HG03378 (cell line): Measurements from ENCODE around the gene FAM90A1.
"Not testable (repeated sequence)": the region's sequence is repeated elsewhere in the genome, so short reads cannot be mapped to it uniquely, and the experiment has no call there.

ENCODE experiments used
- ATAC-seq: cut with Tn5 transposase; IDR thresholded peaks from one replicate; pipeline ENCODE4 v1.9.1; 2021; ENCODE audit warnings: mild to moderate bottlenecking, moderate library complexity; ENCODE audit not compliant: unreplicated experiment

The FAM90A1 gene

DNA sequence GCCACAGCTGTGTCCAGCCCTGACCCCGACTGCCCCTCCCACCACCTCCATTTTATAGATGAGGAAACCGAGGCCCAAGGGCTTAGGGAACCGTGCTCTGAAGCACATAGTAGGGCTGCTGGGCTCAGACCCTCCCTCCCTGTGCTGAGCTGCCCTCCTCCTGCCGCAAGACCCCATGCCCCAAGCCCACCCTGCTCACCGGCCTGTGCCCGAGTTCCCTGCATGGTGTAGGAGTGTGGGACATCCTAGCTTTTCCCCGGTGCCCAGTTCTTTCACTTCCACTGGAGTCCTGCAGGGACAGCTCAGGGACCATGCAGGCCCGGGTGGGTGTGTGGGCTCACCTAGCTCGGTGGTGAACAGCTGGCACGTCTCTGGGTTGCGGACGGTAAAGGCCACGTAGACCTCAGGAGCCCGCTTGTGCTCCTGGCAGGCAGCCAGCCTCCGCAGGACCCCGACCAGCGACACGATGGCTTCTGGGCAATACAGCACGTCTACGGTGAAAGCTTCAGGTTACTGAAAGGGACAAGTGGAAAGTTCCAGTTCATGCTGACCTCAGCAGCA lies 6.6 kb upstream of the FAM90A1 start:
- not testable (repeated sequence) for ATAC-seq

DNA sequence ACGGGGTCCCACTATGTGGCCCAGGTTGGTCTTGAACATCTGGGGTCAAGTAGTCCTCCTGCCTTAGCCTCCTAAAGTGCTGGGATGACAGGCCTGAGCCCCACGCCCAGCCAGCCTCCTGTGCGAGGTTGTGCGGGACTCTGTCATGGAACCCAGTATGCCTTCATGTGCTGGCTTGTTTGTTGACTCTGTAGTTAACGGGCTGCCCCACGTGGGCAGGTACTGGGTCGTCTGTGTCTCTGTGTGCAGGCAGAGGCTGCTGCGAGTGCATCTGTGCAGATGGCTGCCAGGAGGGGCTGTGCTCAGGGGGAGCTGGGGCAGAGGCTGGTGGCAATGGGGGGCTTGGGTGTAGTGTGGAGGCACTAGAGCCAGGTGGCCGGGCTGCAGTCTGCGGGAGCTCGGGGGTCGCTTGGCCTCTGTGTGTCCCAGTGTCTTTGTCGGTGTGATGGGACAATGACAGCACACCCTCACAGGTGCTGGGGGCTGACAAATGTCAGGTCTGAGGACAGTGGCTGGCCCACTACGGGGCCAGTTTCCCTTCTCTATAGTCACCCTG lies 6.0 kb upstream of the FAM90A1 start:
- not testable (repeated sequence) for ATAC-seq

DNA sequence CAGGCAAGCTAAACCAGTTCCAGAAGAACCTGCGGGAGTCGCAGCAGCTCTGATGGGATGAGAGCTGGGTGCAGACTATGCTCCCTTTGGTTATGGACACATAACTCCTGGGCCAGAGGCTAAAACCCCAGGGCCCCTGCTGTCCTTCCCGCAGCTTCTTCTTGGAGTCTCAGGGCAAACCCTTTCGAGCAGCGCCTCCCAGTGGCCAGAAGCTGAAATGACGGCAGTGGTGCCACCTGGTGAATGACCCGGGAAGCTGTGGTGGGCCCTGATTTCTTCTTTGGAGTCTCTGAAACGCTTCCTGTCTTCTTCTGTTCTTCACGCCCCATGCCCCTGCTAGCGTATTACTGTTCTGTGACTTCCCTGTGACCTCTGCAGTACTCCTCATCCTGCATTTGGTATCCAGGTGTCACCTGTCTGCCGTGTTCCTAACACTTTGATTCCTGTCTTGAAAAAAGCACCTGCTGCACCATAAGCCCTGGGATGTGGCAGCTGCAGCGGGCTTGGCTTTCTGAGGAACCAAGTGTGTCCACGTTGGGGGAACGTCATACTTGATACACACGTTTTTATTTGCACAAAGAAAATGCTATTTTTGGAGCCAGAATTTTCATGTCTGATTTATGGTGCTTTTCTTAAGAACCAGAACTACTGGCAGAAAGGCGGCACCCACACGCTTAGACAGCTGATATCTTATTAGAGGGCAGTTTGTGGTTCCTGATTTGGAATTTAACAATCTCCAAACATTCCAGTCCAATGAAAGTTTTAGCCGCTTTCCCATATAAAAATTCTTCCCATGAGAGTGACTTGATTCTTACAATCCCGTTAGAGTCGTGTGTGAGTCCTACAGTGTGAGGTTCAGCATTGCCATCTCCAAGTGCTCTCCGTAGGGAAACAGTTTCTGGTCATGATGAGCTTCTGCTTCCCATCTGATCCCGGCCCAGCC lies 4.5 kb upstream of the FAM90A1 start:
- not testable (repeated sequence) for ATAC-seq

DNA sequence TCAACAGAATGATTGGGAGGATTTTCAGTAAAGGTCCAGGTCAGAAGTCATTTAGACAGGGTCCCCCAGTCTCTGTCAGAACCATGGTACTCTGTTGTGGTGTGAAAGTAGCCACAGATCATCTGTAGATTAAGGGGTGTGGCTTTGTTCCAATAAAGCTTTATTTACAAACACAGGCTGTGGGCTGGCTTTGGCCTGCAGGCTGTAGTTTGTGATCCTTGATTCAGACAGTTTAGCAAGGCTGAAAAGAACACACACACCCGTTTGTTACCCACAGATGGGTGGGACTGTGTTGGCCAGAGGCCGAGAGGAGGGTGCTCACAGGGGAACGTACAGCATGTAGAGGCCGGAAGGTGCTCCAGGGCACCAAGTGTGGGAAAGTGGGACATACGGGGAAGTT lies 3.6 kb upstream of the FAM90A1 start:
- ATAC-seq: not testable (repeated sequence)

DNA sequence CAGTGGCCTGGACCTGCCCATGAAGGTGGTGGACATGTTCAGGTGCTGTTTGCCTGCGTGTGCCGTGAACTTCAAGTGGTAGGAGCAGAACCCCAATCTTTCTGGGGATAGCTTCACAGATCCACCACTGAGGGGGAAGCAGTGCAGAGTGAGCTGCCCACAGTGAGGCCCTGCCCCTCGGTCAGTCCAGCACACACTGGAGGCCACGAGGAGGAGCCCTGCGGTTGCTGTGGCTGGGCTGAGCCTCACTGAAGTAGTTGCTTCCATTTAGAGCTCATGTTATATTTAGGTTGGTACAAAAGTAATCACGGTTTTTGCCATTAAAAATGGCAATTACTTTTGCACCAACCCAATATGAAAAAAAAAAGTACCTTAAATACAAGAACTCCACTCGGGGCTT lies 2.1 kb upstream of the FAM90A1 start:
- not testable (repeated sequence) for ATAC-seq

DNA sequence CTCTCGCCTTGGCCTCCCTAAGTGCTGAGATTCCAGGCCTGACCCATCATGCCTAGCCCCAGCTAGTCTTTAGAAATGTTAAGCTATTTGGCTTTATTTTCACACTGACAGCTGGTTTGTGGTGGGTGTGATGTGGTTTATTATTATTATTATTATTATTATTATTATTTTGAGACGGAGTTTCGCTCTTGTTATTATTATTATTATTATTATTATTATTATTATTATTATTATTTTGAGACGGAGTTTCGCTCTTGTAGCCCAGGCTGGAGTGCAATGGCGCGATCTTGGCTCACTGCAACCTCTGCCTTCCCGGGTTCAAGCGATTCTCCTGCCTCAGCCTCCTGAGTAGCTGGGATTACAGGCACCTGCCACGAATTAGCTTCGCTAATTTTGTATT lies 1.2 kb upstream of the FAM90A1 start:
- not testable (repeated sequence) for ATAC-seq

DNA sequence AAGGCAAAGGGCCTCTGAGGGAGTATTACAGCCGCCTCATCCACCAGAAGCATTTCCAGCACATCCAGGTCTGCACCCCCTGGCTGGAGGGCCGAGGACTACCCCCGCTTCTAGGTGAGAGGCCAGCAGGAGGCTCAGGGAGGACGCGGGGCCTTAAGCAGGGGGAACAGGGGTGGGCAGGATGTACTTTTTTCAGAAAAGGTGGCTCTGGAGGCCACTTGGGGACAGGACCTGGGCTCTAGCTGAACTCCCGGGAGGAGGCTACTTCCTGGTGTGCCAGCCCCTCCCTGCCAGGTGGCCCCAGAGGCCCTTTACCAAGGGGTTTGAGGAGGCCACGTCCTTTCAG lies 287 bp upstream of the FAM90A1 start:
- not testable (repeated sequence) for ATAC-seq

DNA sequence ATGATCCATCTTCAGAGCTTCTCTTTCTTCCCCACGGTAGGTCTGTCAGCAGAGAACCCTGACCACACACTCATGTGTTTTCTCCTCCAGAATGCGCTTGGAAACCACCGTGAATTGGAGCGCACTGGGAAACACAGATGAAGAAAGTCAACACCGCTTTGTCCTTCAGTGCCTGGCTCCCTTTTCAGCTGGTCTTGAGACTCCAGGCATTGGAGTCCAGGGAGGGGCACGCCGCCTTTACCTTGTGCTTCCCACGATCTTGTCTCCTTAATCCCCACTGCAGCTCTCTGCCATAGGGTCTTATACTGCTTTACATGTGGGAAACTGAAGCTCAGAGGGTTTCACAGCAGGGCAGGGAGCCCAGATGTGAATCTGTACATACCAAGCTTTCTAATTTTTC lies 1.1 kb downstream of the FAM90A1 start:
- ATAC-seq: no peak

DNA sequence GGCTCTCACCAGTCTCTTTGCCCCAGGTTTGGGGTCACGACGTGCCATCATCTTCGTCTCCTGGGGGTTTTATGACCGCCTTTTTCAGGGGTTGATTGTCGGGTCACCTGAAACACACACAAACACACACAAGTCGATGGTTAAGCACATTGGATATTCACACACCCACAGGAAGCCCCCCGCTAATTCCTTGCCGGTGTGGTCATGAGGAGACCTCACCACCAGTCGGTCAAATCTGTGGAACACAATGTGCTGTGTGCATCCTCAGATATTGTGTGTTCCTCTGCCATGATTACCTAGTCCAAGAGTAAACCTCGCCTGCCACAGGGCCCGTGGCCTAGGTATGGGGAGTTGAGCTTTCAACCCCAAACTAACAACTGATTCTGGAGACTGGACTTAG lies 2.6 kb downstream of the FAM90A1 start:
- not testable (repeated sequence) for ATAC-seq

DNA sequence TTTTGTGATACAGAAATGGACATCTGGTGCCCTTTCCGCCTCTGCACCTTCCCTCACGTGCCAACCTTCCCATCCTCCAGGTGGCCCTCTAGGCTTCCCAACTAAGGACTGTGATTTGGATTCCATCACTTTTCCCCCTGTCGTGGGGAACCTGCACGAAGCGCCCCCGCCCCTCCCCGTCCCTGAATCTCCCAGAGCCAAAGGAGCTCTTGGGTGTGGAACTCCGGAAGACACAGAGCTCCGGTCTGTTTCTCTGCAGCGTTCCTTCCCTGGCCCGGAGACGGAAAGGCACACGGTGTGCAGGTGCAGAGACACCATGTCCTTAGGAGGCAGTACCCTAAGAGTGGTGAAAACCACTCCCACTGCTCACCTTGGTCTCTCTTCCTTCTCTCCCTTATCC lies 3.8 kb downstream of the FAM90A1 start:
- not testable (repeated sequence) for ATAC-seq

DNA sequence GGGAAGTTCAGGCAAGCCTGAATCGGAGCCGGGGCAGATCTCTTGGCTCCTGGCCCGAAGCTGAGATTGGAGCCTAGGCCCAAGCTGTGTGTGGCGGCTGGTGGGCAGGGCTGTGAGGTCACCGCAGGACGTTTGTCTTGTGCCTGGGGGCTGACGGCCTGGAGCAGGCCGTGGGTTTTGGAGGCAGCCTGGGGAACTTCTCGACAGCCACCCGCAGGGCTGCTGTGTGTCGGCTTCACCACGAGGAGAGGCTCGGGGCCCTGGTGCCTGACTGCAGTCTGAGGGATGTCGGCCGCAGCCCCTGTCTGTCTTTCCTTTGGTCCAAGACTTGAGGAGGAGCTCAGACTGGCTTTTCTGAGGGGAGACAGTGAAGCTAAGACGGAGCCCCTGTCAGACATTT lies 5.1 kb downstream of the FAM90A1 start:
- ATAC-seq: not testable (repeated sequence)

DNA sequence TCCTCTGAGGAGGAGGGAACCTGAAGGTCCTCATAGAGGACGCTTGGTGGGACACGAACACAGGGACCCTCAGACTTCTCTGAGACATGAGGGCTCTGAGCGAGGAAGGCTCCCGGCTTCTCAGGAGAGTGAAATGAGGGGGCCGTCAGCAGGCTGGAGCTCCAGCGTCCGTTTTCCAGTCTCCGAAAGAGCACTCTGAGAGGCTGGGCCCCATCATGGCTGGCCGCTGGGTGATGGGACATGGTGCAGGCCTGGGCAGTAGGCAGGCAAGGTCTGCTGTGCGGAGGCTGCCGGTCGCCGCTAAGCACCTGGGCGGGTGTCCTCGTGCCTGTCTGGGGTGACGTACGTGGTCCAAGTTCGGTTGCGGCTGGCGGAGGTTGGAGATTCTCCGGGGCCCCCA lies 5.6 kb downstream of the FAM90A1 start:
- ATAC-seq: not testable (repeated sequence)

DNA sequence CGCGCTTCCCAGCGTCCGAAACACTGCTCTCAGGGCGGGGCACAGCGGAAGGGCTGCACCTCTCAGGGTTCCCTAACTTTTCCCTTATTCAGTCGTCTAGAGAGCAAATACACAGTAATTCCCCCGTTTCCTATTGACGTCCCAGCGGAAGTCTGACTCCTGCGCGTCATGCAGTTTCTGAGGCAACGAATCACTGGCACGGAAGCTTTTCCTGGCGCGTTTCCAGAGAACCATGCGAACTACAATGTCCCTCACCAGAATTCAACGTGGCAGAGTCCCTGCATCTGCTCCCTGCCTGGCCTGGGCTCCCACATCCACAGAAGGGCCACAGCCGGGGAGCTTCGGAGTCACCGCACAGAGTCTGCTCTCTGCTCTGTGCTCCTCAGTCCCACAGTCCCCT lies 6.0 kb downstream of the FAM90A1 start:
- not testable (repeated sequence) for ATAC-seq

DNA sequence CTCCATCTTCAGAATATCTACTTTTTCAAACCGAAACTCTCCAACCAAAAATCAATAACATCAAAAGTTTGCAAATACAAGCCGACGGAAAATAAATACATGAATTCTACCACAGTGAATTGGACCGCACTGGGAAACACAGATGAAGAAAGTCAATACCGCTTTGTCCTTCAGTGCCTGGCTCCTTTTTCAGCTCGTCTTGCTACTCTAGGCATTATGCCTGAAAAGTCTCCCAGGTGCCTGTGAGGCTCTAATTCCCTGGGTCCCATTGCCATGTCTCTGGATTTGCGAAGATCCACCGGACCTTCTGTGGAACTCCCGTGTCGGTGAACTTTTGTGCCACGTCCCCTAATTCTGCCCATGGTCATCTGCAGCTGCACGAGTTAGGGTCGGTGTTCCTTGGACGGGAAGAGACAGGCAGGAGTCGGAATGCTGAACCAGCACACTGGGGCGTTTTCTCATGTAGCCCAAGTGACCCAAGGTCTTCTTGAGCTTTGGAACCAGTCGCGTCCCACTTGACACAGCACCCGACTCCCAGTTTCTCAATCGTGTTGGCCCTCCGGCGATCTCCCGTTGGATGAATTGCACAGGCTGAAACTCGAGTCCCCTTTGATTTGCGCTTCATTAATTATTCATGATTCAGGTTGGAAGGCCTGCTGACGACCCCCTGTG lies 8.6 kb downstream of the FAM90A1 start:
- ATAC-seq: not testable (repeated sequence)

DNA sequence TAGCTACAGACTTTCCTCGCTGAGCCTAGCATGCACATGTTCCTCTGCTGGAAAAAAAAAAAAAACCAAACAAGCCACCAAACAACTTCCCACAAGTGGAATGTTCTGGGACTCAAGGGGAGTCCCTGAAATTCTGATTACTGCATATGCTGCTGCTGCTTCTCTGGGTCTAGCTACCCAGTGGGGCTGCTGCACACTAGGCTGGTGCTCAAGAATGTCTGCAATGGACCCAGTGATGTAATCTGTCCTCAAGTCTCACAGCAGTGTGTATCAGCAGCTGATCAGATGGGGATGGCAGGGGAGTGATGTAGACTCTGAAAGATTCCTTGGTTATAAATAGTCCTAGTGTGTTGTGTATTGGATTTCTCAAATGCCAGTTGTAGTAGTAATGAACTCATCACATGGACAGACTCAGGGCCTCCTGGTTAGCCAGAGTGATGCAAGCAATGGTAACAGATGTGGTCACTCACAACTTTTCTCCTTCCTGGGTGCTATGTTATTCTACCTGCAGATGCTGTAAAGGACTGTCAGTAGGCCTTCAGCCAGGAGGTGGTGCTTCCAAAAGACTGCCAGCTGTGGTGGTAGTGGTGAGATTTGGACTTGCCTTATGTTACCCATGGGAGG lies 29.6 kb downstream of the FAM90A1 start:
- not testable (repeated sequence) for ATAC-seq

DNA sequence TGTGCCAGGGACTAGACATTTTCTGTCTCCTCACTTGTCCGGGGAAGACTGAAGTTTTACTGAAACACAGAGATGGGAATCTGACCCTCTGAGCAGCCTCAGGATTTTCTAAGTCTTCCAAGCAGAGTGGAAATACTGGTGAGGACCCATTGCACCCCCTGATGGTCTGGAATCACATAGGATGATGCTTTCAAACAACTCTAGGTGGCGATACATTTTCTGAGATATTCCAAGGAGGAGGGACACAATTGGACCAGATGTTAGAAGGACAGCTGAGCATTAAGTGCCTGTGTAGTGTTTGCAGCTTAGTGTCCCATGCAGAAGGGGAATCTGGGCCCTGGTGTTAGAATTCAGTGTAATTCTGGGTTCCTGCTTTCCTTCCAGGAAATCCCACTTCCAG lies 39.3 kb downstream of the FAM90A1 start:
- ATAC-seq: not testable (repeated sequence)

DNA sequence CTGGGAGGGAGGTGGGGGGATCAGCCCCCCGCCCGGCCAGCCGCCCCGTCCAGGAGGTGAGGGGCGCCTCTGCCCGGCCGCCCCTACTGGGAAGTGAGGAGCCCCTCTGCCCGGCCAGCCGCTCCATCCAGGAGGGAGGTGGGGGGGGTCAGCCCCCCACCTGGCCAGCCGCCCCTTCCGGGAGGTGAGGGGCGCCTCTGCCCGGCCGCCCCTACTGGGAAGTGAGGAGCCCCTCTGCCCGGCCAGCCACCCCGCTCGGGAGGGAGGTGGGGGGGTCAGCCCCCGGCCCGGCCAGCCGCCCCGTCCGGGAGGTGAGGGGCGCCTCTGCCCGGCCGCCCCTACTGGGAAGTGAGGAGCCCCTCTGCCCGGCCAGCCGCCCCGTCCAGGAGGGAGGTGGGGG lies 43.2 kb downstream of the FAM90A1 start:
- ATAC-seq: not testable (repeated sequence)

DNA sequence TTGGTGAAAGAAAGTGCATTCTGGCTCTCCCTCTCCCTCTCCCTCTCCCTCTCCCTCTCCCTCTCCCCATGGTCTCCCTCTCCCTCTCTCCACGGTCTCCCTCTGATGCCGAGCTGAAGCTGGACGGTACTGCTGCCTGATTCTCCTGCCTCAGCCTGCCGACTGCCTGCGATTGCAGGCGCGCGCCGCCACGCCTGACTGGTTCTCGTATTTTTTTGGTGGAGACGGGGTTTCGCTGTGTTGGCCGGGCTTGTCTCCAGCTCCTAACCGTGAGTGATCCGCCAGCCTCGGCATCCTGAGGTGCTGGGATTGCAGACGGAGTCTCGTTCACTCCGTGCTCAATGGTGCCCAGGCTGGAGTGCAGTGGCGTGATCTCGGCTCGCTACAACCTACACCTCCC lies 44.1 kb downstream of the FAM90A1 start:
- ATAC-seq: not testable (repeated sequence)

DNA sequence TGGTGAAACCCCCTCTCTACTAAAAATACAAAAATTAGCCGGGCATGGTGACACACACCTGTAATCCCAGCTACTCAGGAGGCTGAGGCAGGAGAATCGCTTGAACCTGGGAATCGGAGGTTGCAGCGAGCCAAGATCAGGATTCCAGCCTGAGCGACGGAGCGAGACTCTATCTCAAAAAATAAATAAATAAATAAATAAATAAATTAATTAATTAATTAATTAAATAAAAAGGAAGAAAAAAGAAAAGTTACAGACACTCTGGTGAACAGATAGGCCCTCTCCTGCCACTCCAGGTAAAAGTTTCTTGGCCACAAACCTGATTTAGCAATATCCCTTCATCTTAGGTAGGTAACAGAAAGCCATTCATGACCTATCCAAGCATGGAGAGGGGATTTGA lies 44.5 kb downstream of the FAM90A1 start:
- ATAC-seq: not testable (repeated sequence)

DNA sequence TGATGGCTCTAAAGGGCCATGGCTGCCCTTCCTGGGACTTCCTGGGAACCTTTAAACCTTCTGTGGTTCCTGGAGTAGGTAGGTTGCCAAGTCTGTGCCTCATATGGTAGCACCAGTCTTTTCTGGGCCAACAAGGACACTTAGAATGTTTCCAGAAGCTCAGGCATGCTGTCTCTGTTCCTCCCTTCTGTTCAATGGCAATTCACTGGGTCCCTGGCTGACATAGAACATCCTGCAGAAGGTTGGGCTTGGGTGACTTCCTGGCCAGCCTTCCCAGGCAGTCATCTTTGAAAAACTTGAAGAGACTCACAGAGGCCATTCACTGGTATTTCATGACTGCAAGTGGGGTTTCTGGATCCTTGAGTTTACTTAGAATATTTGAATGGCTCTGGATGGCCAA lies 46.1 kb downstream of the FAM90A1 start:
- not testable (repeated sequence) for ATAC-seq

DNA sequence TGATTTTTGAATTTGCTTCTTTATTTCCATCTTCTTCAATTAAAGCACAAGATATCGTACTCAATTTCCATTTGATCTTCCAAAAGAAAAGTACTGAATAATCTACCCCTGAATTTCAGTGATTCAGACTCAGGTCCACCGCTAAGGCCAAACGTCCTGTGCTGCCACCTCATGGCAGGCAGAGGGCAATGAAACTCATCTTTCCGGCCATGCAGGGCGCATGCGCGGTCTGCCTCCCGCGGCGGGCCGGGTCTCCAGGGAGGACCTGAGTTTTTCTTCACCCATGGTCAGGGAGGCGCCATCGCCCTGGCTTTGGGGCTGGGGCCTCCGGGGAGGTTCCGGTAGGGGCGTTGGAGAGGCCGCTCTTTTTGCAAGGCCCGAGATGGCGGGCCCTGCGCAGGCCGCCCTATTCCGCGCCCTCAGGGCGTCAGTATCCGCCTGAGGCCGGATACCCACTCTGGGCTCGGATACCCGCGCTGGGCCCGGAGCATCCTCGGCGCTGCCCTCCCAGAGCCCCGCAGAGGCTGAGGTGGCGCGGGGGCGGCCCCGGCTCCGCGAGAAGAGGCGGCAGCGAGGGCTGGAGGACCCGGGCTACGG lies 47.3 kb downstream of the FAM90A1 start:
- ATAC-seq: not testable (repeated sequence)
